HG02884 (cell line): ENCODE data around the gene ANP32E.

Source experiments
- ATAC-seq: cut with Tn5 transposase; IDR thresholded peaks from one replicate; pipeline ENCODE4 v1.9.1; 2021; ENCODE audit warnings: mild to moderate bottlenecking, moderate library complexity; ENCODE audit not compliant: unreplicated experiment

Gene ANP32E

GRCh38 chr1:150171801-150172200, 64.1 kb downstream of the ANP32E start:
- no peak for ATAC-seq

- no peak for ATAC-seq
Observed at GRCh38 chr1:150168960-150169601, 66.8 kb downstream of the ANP32E start.
